ENCODE results near the gene ASF1B. TPM values are rescaled to one million over a fixed set of nuclear protein-coding genes. Genes with fewer than 3 reads are reported as not detected.
A peak's percentile ranks its signal among the peaks of the same experiment; 100 is the strongest.
"Not testable (repeated sequence)": the region's sequence is repeated elsewhere in the genome, so short reads cannot be mapped to it uniquely, and the experiment has no call there.

The ASF1B gene
- 83.4 and 88.9 TPM in 2 replicates for total RNA-seq

GRCh38 chr19:14136509-14137281 lies at the start of gene ASF1B:
Gene ASF1B (minus strand): TSS chr19:14136589. CDS start chr19:14136456, 133 bp downstream.
- Mint-ChIP-seq H3K4me3 (ENCODE audit: low read depth) (peak within 1 kb of the TSS; percentile 99), H3K27me3 (ENCODE audit: low read depth) (no peaks in the 10 kb centered on the region), H3K36me3 (ENCODE audit: low read depth) (peaks cover 36% of the 10 kb centered on the region), H3K4me1 (ENCODE audit: low read depth) (peaks cover 30% of the 10 kb centered on the region), H3K9me3 (no peaks in the 10 kb centered on the region), H3K27ac (peak within 1 kb of the TSS; percentile 98)
- peak; percentile 99 for DNase-seq (ENCODE audit: low spot score)
- intact Hi-C loops (cut with micrococcal nuclease) = loop anchor here (1.0 to 5.0 kb wide), 12 partner anchors 19 to 362 kb away; partner anchors contain the start of genes C19orf53, DDX39A, MISP3 and PRKACA

GRCh38 chr19:14185691-14186090 lies 49.3 kb upstream of the ASF1B start:
- DNase-seq (ENCODE audit: low spot score); intact Hi-C loops (cut with micrococcal nuclease); H3K27ac Mint-ChIP-seq; H3K27me3 Mint-ChIP-seq (ENCODE audit: low read depth); H3K4me1 Mint-ChIP-seq (ENCODE audit: low read depth); H3K9me3 Mint-ChIP-seq; H3K4me3 Mint-ChIP-seq (ENCODE audit: low read depth); H3K36me3 Mint-ChIP-seq (ENCODE audit: low read depth): not testable (repeated sequence)

- Mint-ChIP-seq H3K27ac (no peak overlapping the region), H3K36me3 (ENCODE audit: low read depth) (no peaks in the 10 kb centered on the region), H3K4me3 (ENCODE audit: low read depth) (no peak overlapping the region), H3K4me1 (ENCODE audit: low read depth) (peaks cover 1% of the 10 kb centered on the region), H3K27me3 (ENCODE audit: low read depth) (no peaks in the 10 kb centered on the region), H3K9me3 (no peaks in the 10 kb centered on the region)
- no peak for DNase-seq (ENCODE audit: low spot score)
- intact Hi-C loops (cut with micrococcal nuclease) = no loop called here
Measured at GRCh38 chr19:14185158-14185557, 48.8 kb upstream of the ASF1B start.

GRCh38 chr19:14183741-14184350 lies 47.5 kb upstream of the ASF1B start:
- no peaks in the 10 kb centered on the region for H3K4me1 Mint-ChIP-seq (ENCODE audit: low read depth)
- intact Hi-C loops (cut with micrococcal nuclease) = no loop called here
- no peak overlapping the region for H3K4me3 Mint-ChIP-seq (ENCODE audit: low read depth)
- no peaks in the 10 kb centered on the region for H3K9me3 Mint-ChIP-seq
- H3K36me3 Mint-ChIP-seq (ENCODE audit: low read depth) = no peaks in the 10 kb centered on the region
- H3K27ac Mint-ChIP-seq = no peak overlapping the region
- no peaks in the 10 kb centered on the region for H3K27me3 Mint-ChIP-seq (ENCODE audit: low read depth)
- no peak for DNase-seq (ENCODE audit: low spot score)

GRCh38 chr19:14182476-14182875 lies 46.1 kb upstream of the ASF1B start:
- Mint-ChIP-seq H3K4me1 (ENCODE audit: low read depth) (no peaks in the 10 kb centered on the region), H3K27me3 (ENCODE audit: low read depth) (no peaks in the 10 kb centered on the region), H3K36me3 (ENCODE audit: low read depth) (no peaks in the 10 kb centered on the region), H3K27ac (no peak overlapping the region), H3K9me3 (no peaks in the 10 kb centered on the region), H3K4me3 (ENCODE audit: low read depth) (no peak overlapping the region)
- DNase-seq (ENCODE audit: low spot score) = no peak
- intact Hi-C loops (cut with micrococcal nuclease) = no loop called here

GRCh38 chr19:14181906-14182305 lies 45.5 kb upstream of the ASF1B start:
- Mint-ChIP-seq H3K27ac (no peak overlapping the region), H3K9me3 (no peaks in the 10 kb centered on the region), H3K36me3 (ENCODE audit: low read depth) (no peaks in the 10 kb centered on the region), H3K4me3 (ENCODE audit: low read depth) (no peak overlapping the region), H3K4me1 (ENCODE audit: low read depth) (no peaks in the 10 kb centered on the region), H3K27me3 (ENCODE audit: low read depth) (no peaks in the 10 kb centered on the region)
- DNase-seq (ENCODE audit: low spot score) = no peak
- intact Hi-C loops (cut with micrococcal nuclease) = no loop called here

- H3K27me3 Mint-ChIP-seq (ENCODE audit: low read depth); H3K9me3 Mint-ChIP-seq; H3K4me1 Mint-ChIP-seq (ENCODE audit: low read depth); intact Hi-C loops (cut with micrococcal nuclease); H3K4me3 Mint-ChIP-seq (ENCODE audit: low read depth); H3K27ac Mint-ChIP-seq; DNase-seq (ENCODE audit: low spot score); H3K36me3 Mint-ChIP-seq (ENCODE audit: low read depth): not testable (repeated sequence)
Measured at GRCh38 chr19:14181199-14181598, 44.8 kb upstream of the ASF1B start.

- Mint-ChIP-seq H3K27ac (no peak overlapping the region), H3K4me1 (ENCODE audit: low read depth) (peaks cover 5% of the 10 kb centered on the region)
- intact Hi-C loops (cut with micrococcal nuclease) = no loop called here
Measured at GRCh38 chr19:14177496-14178074, 41.2 kb upstream of the ASF1B start.

GRCh38 chr19:14175351-14175792 lies 39.0 kb upstream of the ASF1B start:
- peak overlapping the region; percentile 2 for H3K27ac Mint-ChIP-seq
- no peaks in the 10 kb centered on the region for H3K9me3 Mint-ChIP-seq
- intact Hi-C loops (cut with micrococcal nuclease) = no loop called here
- H3K4me3 Mint-ChIP-seq (ENCODE audit: low read depth) = no peak overlapping the region
- H3K4me1 Mint-ChIP-seq (ENCODE audit: low read depth) = peaks cover 5% of the 10 kb centered on the region
- no peak for DNase-seq (ENCODE audit: low spot score)
- H3K36me3 Mint-ChIP-seq (ENCODE audit: low read depth) = peaks cover 9% of the 10 kb centered on the region
- H3K27me3 Mint-ChIP-seq (ENCODE audit: low read depth) = no peaks in the 10 kb centered on the region

More at GRCh38 chr19:14177496-14178074, 41.2 kb upstream of the ASF1B start:
- Mint-ChIP-seq H3K9me3 (no peaks in the 10 kb centered on the region), H3K36me3 (ENCODE audit: low read depth) (no peaks in the 10 kb centered on the region), H3K4me3 (ENCODE audit: low read depth) (no peak overlapping the region), H3K27me3 (ENCODE audit: low read depth) (no peaks in the 10 kb centered on the region)
- no peak for DNase-seq (ENCODE audit: low spot score)

GRCh38 chr19:14174883-14175282 lies 38.5 kb upstream of the ASF1B start:
- Mint-ChIP-seq H3K27ac (no peak overlapping the region), H3K9me3 (no peaks in the 10 kb centered on the region), H3K4me3 (ENCODE audit: low read depth) (no peak overlapping the region), H3K27me3 (ENCODE audit: low read depth) (no peaks in the 10 kb centered on the region), H3K4me1 (ENCODE audit: low read depth) (peaks cover 5% of the 10 kb centered on the region), H3K36me3 (ENCODE audit: low read depth) (peaks cover 14% of the 10 kb centered on the region)
- intact Hi-C loops (cut with micrococcal nuclease) = no loop called here
- no peak for DNase-seq (ENCODE audit: low spot score)

GRCh38 chr19:14168993-14169392 lies 32.6 kb upstream of the ASF1B start:
- no peak for DNase-seq (ENCODE audit: low spot score)
- Mint-ChIP-seq H3K4me3 (ENCODE audit: low read depth) (no peak overlapping the region), H3K4me1 (ENCODE audit: low read depth) (peaks cover 10% of the 10 kb centered on the region), H3K9me3 (no peaks in the 10 kb centered on the region), H3K27me3 (ENCODE audit: low read depth) (no peaks in the 10 kb centered on the region), H3K36me3 (ENCODE audit: low read depth) (peaks cover 17% of the 10 kb centered on the region), H3K27ac (no peak overlapping the region)
- intact Hi-C loops (cut with micrococcal nuclease) = no loop called here

- Mint-ChIP-seq H3K27me3 (ENCODE audit: low read depth) (no peaks in the 10 kb centered on the region), H3K36me3 (ENCODE audit: low read depth) (peaks cover 17% of the 10 kb centered on the region), H3K9me3 (no peaks in the 10 kb centered on the region), H3K4me3 (ENCODE audit: low read depth) (no peak overlapping the region), H3K4me1 (ENCODE audit: low read depth) (peaks cover 10% of the 10 kb centered on the region), H3K27ac (no peak overlapping the region)
- intact Hi-C loops (cut with micrococcal nuclease) = no loop called here
- DNase-seq (ENCODE audit: low spot score) = no peak
Measured at GRCh38 chr19:14168259-14168972, 32.0 kb upstream of the ASF1B start.

Measured in activated T-helper 2 cell treated with anti-CD3 and anti-CD28 coated beads, Interferon-gamma antibody, Interleukin-2, Interleukin-4, amounts not matched to agents 10 μg/mL and 5 μg/mL and 100 μg/mL, durations not matched to agents 14 hours and 24 hours and 36 hours (primary cell).